GM21367 (cell line): ENCODE data around the gene COX17.
A peak's percentile ranks its signal among the peaks of the same experiment; 100 is the strongest.

Experiments used
- ATAC-seq: cut with Tn5 transposase; IDR thresholded peaks from one replicate; pipeline ENCODE4 v1.9.1; 2021; ENCODE audit not compliant: unreplicated experiment

Gene COX17

DNA sequence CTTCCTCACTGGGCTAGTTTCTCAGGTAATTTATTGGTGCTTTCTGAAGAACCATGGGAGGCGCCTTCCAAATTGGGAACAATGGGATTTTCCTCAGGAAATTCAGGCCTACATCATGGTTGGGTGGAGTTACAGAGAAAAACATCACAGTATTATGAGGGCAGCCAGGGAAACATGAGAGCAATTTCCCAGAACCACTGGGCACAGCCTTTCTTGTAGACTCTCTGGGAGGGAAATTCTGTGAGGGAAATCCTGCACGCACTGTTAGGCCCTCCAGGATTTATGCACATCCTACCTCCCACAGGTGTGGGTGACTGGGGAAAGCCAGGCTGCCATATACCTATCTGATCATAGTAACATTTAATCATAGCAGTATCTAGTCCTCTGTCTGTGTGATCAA lies 30.0 kb downstream of the COX17 start:
- no peak for ATAC-seq

DNA sequence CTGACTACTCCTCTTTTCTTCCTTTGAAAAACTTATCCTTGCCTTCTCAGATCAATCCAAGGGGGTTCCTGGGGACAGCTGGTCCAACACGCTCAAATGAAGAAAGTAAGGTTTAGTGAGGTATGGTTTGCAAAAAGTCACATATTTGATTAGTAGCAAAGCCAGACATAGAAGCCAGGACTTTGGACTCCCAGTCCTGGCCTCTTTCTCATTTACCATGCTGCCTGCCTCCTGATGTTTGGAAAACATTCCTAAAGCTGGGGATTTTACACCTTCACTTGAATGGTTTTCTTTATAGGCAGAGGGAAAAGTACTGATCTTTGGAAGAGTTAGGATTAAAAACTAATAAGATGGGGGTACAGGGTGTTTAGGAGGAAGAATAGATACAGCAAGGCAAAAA lies 31.4 kb downstream of the COX17 start:
- ATAC-seq, result no peak

DNA sequence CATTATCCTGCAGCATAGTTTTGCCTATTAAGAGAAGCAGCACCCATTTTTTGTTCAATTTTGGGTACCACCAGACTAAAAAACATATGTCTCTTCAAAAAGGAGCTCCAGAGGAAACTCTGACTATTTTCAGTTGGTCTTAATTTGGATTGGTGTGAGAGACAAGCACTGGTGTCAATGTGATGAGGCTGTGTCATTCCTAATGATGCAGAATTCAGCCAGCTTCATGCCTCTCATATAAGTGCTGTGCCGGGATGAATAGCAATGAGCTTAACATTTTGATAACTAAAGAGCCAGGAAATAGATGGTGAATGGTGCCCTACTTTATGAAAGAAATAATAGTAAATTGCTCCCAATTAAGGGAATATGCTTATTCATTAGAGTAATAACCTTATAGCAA lies 32.7 kb downstream of the COX17 start:
- no peak for ATAC-seq

DNA sequence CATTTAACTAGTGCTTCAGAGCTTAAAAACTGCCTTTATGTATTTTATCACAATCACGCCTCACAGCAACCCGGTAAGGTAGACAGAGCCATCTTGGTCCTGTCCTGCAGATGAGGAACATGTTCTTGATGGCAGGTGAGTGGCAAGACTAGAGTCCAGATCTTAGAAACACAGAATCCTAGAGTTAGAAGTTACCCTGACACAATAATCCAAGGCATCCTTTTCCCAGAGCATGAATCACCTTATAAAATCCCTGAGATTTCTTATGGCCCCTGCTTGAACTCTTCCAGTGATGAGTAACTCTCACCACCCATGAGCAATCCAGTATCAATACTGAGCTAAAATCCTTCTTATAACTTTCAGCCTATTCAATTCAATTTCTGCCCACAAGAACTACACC lies 33.7 kb downstream of the COX17 start:
- ATAC-seq, result no peak

DNA sequence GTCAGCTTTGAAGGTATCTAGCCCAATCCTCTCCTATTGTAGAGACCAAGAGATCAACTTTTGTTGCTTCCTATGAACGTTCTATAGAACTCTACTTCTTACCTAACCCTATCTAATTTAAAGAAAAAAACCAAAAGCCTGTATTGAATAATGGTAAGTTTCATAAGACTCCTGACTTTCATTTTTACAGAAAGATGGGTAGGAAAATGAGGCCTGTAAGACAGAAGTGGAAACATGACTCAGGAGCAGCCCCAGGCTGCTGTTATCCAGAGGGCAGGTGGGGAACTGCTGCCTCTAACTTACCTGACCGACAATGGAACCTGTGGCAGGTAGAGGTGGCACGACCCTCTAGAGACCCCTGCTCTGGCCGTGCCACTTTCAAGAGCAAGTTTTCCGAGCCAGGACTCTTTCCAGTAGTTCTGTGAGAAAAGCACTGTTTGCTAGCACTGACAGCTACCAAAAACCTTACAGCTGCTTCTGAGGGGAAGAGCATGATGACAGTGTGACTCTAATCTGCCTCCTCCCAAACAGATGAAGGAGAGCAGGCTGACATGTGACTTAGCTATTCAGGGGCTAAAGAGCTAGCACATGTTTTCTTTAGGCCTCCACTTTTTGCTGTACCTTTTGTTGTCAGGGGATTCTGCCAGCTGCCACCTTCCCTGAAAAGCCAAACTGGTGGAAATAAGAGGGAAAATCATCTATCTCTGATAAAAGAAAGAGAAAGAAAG lies 34.3 kb downstream of the COX17 start:
- no peak for ATAC-seq

DNA sequence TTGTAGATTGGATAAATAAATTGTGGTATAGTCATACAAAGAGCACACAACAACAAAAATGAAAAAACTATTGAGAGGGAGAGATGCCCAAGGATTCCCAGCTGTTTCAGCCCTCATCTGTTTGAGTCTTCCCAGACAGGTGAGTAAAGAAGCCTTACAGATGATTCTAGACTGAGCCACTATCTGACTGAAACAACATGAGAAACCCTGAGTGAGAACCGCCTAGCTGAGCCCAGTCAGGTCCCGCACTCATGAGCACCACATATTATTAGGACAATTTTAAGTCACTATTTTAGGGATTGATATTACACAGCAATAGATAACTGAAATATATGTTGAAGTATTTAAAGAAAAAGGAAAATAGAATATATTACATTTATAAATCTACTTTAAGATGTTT lies 35.8 kb downstream of the COX17 start:
- no peak for ATAC-seq

DNA sequence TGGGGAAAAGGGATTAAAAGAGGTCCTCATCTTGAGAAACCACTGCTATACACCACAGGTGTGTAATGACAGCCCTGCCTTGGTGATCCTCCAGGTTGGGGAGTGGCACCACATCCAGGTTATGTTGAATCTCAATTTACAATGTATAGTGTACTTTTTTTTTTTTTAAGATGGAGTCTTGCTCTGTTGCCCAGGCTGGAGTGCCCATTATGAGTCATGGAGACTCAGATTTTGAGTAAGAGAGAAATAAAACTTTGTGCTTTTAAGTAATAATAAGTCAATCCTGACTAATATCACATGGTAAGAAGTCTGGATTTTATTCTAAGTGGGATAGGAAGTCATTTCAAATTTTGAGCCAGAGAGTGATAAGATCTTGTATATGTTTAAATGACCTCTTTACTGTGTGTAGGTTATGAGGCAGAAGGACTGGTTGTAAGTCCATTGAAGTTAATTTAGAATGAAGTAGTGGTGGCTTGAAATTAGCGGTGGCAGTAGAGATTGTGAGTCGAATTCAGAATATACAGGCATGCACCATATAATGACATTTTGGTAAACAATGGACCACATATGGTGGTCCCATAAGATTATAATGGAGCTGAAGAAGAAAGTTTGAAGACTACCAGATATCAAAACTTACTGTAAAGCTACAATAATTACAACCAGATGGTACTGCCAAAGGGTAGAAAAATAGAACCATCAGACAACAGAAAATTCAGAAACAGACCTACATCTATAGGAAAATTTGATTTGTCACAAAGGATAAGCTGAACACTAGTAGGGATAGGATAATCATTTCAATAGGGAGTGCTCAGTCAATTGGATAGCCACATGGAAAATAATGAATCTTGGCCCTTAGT lies 37.5 kb downstream of the COX17 start:
- ATAC-seq, result no peak

DNA sequence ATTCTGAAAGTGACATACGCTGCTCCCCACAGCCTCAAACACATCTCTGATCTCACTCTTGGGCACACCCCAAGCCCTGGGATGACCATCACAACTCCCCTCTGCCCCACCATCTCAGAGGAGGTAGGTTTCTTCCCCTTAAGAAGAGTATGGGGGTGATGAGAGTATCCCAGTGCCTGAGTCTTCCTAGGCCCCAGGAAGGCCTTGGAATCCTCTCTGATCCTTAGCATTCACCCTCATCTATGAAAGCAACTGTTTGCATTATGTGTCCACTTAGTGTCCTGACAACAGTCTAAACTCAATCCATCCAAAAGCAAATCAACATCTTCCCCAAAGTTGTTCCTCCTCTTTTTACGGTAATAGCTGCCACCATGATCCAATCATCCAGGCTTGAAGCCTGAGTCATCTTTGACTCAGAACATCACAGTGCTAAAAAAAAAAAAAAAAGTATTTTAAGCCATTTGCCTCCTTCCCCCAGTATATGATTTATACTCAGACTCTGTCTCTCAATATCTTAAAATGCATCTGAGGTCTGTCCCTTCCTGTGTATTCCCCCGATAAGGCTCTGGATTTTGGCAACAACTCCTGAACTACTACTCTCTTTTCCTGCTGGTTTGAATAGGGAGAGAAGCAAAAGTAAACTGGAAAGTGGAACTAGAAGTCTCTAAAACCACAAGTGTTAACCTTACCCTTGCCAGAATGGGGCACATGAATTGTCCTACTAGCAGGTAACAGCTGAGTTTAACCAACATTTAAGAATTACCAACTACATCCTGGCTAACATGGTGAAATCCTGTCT lies 39.3 kb downstream of the COX17 start:
- peak; percentile 30 for ATAC-seq

DNA sequence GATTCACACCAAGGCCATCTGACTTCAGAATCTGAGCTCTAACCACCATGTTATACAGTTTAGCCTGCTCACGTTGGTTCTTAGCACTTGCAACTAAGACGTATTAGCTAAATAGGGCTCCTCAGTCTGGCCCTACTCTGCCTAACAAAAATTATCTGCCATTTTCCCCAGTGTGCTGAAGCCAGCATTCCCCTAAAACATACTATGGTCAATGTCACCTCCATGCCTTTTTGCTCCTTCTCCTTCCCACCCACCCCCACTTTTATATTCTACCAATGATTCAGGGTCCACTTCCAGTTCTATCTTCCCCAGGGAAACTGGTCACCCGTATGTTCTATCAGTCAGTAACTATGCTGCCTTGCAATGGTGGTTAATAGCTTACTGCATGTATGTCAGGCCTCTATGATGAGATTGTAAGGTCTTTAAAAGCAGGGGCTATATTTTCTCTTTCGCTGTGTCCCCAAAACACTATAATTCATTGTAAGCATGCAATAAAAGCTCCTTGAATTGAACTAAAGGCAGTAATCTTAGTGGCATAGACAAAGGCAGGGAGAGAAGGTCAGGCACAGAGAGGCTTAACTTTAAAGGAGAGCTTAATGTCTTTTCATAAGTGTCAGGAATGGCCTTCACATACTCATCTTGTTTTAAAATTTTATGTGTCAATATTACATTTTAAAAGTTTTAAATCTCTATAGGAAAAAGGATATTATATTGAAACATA lies 40.2 kb downstream of the COX17 start:
- no peak for ATAC-seq

DNA sequence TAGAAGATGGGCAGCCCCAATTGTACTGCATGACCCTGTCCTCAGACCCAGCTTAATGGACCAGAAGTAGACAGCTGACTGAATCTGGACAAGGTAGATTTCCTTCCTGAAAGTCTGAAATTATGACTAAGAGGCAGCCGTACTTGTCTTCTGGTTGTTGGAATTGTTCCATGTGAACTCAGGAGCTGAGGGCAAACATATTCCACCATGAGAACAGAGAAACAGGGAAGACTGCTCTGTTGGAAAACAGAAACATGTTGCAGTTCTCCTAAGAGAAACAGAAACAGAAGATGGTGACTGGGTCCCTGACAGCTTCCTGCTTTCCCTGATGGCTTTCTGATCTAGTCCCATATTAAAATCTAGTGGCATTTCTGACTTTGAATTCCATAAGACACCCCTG lies 41.0 kb downstream of the COX17 start:
- ATAC-seq, result no peak

DNA sequence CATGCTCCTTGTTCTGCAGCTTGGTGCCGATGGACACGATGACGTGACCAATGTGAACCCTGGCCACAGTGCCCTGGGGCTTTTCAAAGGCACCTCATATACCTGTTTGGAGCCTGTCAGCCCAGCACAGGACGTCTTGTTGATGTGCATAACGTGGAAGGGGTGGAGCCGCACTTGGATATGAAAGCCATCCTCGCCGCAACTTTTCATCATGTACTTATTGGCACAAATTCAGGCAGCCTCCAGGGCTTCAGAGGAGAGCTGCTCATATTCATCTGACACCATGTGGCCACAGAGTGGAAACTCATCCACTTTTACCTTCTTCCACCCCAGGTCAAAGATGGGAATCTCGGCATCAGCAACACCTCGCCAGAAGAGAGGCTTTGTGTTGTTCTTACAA lies 41.5 kb downstream of the COX17 start:
- no peak for ATAC-seq

DNA sequence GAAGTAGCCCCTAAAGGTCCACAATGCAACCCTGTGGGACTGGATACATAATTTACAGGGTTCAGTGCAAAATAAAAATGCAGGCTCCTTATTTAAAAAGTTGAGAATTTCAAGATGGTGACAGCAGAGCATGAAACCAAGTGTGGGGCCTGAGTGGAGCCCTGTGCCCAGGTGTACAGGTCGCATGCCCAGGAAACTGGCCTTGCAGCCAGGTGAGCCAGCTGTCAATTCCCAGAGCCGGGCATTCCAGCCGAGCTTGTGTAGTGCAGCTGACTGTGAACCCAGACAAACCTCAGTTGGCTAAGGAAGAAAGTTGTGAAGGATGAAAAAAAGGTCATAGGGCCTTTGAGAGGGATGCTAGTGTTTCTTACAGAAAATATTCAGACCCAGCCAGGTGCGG lies 44.4 kb downstream of the COX17 start:
- no peak for ATAC-seq

DNA sequence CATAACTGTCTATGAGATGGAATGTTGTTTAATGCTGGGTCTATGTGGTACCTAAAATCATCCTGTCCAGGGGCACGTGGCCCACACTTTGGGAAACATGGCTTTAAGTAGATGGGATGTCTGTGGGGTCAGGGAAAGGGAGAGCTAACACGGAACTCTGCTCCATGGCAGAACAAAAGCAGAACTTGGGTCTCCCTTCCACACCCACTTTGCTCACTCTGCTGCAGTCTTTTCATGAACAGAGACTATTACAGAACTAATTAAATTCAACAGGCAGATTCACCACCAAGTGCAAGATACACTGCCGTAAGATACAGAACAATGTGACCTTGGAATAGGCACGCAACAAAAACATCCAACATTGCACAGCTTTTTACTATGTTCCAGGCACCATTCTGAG lies 45.0 kb downstream of the COX17 start:
- no peak for ATAC-seq

DNA sequence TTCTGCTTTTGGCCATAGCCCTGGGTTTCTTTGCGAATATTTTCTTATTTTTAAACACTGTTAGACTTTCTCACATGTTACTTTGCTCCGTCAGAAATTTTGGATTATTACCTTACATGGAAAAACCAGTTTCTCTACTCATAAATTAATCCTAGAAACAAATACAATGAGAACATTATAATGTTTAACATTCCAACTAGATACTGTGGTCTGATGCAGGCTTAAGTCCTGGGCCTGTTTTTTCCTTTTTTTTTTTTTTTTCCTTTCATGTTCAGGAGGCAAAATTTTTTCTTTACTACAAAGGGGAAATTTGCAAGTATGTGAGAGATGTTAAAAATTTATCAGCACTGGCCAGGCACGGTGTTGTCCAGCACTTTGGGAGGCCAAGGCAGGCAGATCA lies 45.7 kb downstream of the COX17 start:
- ATAC-seq, result no peak

DNA sequence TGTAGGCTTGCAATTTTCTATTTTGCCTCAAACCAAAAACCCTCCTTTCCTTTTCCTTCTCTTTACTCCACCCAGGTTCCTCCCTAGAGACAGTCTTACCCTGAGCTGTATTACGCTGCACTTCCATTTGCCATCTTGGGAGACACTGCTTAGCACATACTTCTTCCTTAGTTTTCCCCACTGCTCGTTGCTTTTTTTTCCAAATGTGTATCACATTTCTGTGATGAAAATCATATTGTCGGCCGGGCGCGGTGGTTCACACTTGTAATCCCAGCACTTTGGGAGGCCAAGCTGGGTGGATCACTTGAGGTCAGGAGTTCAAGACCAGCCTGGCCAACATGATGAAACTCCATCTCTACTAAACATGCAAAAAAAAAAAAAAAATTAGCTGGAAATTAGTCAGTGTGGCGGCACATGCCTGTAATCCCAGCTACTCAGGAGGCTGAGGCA lies 46.3 kb downstream of the COX17 start:
- no peak for ATAC-seq

DNA sequence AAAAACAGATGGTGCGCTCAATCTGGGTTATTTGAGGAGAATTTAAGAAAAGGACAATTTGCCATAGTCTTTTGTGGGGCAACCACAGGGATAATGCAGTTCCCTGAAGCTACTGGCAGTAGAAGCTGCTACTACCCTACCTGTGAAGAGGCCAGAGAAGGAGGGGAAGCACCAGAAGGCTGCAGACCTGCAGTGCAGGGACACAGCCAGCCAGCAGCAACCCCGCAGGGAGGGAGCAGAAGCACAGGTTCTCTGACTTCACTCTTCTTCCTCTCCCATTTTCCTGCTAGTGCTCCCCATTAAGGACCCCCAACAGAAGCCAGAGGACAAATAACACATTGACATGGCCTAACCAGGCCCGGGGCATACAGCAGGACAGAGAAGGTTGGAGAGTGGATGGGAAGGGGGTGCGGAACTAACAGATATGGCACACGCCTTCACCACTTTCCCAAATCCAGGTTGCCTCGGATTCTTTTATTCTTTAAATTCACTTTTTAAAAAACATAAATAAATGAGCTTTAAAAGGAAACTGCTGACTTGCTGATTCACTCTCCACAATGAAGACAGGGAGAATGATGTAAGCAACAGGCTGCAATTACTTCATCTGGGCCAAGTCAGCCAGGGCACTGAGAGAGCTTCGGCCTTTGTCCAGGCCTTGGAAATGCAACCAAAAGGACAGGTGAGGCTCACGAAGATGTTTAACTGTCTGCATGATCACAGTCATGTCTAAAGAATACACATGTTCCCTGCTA lies 46.9 kb downstream of the COX17 start:
- no peak for ATAC-seq

DNA sequence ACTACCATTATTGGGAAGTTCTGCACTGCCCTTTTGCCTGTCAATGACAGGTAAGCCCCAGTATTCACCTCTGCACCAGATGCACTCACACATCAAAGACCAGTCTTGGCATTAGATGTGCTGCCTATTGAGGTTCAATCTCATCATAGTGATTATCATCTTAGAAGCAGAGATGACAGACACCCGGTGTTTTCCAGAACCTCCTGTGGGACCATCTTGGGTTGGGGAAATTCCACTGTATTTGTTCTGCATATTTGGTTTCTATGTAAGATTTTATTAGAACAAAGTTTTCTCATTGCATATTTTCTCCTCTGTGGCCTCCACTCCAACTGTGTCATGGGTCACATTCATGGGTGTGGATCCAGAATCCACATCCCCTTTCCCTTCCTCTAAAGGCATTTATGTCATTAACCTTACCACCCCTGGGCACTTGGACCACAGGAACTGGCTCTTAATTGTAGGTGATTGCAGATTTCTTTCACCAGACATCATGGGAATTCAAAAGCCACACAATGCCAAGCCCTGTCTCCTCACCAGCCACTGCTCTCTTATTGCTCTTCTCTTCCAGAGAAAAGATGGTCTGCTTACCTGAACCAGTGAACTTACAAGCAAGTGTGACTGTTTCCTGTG lies 48.3 kb downstream of the COX17 start:
- ATAC-seq, result peak; percentile 16

DNA sequence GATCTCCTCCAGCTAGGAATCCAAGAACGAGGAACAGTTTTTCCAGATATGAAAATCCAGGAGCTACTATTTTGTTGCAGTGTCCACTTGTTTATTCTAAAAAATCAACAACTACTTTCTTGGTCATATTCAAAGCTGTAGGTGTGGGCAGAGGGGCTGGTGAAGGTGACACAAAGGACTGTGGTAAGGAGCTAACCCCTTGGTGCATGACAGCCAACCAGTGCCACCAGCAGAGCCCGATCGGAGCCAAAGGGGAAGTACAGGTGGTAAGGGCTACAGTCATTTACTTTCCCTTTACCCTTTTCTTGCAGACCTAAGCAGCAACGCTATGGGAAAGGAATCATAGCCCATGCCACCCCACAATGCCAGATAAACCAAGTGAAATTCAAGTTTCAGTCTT lies 48.8 kb downstream of the COX17 start:
- ATAC-seq, result peak; percentile 51

DNA sequence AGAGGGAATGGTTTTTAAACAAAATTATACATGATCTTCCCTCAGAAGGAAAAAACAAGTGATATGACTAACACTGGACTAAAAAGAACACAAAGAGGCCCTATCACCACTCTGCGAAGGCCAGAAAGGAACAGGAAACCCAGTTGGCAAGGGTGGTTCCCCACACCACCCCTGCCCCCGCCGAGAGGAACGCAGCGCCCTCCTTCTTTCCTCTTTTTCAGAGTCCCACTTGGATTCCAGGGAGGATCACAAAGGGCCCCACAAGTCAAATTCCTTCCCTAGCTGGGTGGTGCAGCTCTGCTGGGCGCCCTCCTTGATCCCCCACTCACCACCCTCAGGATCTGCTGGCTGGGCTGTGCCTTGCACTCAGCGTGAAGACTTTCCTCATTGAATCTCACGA lies 49.7 kb downstream of the COX17 start:
- peak; percentile 36 for ATAC-seq

DNA sequence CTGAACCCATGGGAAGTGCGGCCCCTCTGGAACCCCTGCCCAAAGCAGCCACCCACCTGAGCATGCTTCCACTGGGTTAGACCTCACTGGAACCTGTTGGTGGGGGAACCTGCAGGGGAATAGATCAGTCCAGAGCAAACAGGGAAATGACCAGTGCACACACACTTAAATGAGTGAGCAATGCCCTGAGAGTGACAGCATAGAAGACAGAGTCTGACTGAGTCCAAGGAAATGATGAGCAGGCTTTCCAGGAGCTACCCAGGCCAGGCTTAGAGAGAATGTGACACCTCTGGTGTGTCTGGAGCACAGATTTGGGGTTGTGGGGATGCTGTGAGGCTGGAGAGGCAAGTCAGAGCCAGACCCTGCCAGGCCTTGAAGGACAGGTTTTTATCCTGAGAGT lies 51.0 kb downstream of the COX17 start:
- ATAC-seq, result no peak
